HEK293 (cell line): Measurements from ENCODE around the gene KRT4.

Experiments
- CTCF ChIA-PET: fragments of 350-600 bp; formaldehyde crosslinking; extraction: SDS; loops from one replicate; lab custom pipeline; 2021; ENCODE audit warnings: antibody characterized with exemption; lab: Yijun Ruan, JAX
- POLR2A ChIA-PET: fragments of 300-600 bp; formaldehyde crosslinking; extraction: SDS; loops from one replicate; lab custom pipeline; 2020; ENCODE audit warnings: antibody characterized with exemption, inconsistent platforms; lab: Yijun Ruan, JAX
- H3K27ac ChIP-seq: fragments of 200-500 bp; sonication (Bioruptor generic); 2 replicates; pipeline ENCODE4 v1.5.1; 2014; ENCODE audit warnings: low read depth, low read length, control low read depth, inconsistent platforms; ENCODE audit errors: extremely low read depth
- H3K36me3 ChIP-seq, 2 experiments: fragments of 200-500 bp in 1 of 2; sonication (Bioruptor generic) in 1 of 2; 1 replicate in 1 of 2; 2 replicates in 1 of 2; pipeline ENCODE4 v1.5.1; 2014 to 2017; ENCODE audit warnings: inconsistent platforms in 2 of 2, low read length in 2 of 2; ENCODE audit not compliant: control insufficient read depth in 2 of 2, insufficient read depth in 1 of 2
- H3K4me1 ChIP-seq: fragments of 200-500 bp; sonication (Bioruptor generic); 2 replicates; pipeline ENCODE4 v1.5.1; 2014; ENCODE audit warnings: mild to moderate bottlenecking, low read length, inconsistent platforms; ENCODE audit not compliant: control insufficient read depth, insufficient read depth
- H3K4me3 ChIP-seq: 2 replicates; pipeline ENCODE4 v1.5.1; 2011; ENCODE audit warnings: low read depth, mild to moderate bottlenecking, control low read depth, low read length, moderate library complexity
- H3K9me3 ChIP-seq: fragments of 200-500 bp; sonication (Bioruptor generic); 2 replicates; pipeline ENCODE4 v1.5.1; 2014; ENCODE audit warnings: low read depth, low read length, inconsistent platforms; ENCODE audit not compliant: control insufficient read depth, insufficient read depth
- AEBP2 ChIP-seq: fragments of 450-650 bp; formaldehyde crosslinking; IDR thresholded peaks from 2 replicates; pipeline ENCODE4 v1.5.1; 2016; ENCODE audit warnings: missing biosample characterization, missing genetic modification characterization, borderline replicate concordance
- BCL6B ChIP-seq: fragments of 450-650 bp; formaldehyde crosslinking; IDR thresholded peaks from 2 replicates; pipeline ENCODE4 v1.5.1; 2017; ENCODE audit warnings: missing biosample characterization, missing genetic modification characterization
- KLF10 ChIP-seq: fragments of 450-650 bp; IDR thresholded peaks from 2 replicates; pipeline ENCODE4 v1.5.1; 2018; ENCODE audit warnings: missing biosample characterization, mild to moderate bottlenecking, missing genetic modification characterization
- KLF17 ChIP-seq: fragments of 450-650 bp; formaldehyde crosslinking; IDR thresholded peaks from 2 replicates; pipeline ENCODE4 v1.5.1; 2016; ENCODE audit warnings: missing biosample characterization, missing genetic modification characterization
- KLF9 ChIP-seq: fragments of 450-650 bp; formaldehyde crosslinking; IDR thresholded peaks from 2 replicates; pipeline ENCODE4 v1.5.1; 2016; ENCODE audit warnings: missing biosample characterization, missing genetic modification characterization, low read depth
- MYNN ChIP-seq: fragments of 450-650 bp; formaldehyde crosslinking; IDR thresholded peaks from 2 replicates; pipeline ENCODE4 v1.5.1; 2016; ENCODE audit warnings: missing biosample characterization, missing genetic modification characterization, borderline replicate concordance
- REPIN1 ChIP-seq: fragments of 450-650 bp; formaldehyde crosslinking; IDR thresholded peaks from 2 replicates; pipeline ENCODE4 v1.5.1; 2017; ENCODE audit warnings: missing biosample characterization, missing genetic modification characterization, low read depth
- ZBTB49 ChIP-seq: fragments of 450-650 bp; formaldehyde crosslinking; IDR thresholded peaks from 2 replicates; pipeline ENCODE4 v1.5.1; 2016; ENCODE audit warnings: missing biosample characterization, missing genetic modification characterization, low read depth
- ZBTB8A ChIP-seq: fragments of 450-650 bp; formaldehyde crosslinking; IDR thresholded peaks from 2 replicates; pipeline ENCODE4 v1.5.1; 2016; ENCODE audit warnings: missing biosample characterization, missing genetic modification characterization
- ZNF132 ChIP-seq: fragments of 450-650 bp; formaldehyde crosslinking; IDR thresholded peaks from 2 replicates; pipeline ENCODE4 v1.5.1; 2017; ENCODE audit warnings: missing biosample characterization, missing genetic modification characterization, borderline replicate concordance
- ZNF140 ChIP-seq: fragments of 450-650 bp; formaldehyde crosslinking; IDR thresholded peaks from 2 replicates; pipeline ENCODE4 v1.5.1; 2016; ENCODE audit warnings: missing biosample characterization, missing genetic modification characterization
- ZNF175 ChIP-seq: fragments of 450-650 bp; formaldehyde crosslinking; IDR thresholded peaks from 2 replicates; pipeline ENCODE4 v1.5.1; 2016; ENCODE audit warnings: missing biosample characterization, missing genetic modification characterization
- ZNF24 ChIP-seq: fragments of 450-650 bp; formaldehyde crosslinking; IDR thresholded peaks from 2 replicates; pipeline ENCODE4 v1.5.1; 2016; ENCODE audit warnings: missing biosample characterization, missing genetic modification characterization
- ZNF292 ChIP-seq: fragments of 450-650 bp; formaldehyde crosslinking; IDR thresholded peaks from 2 replicates; pipeline ENCODE4 v1.5.1; 2016; ENCODE audit warnings: low read depth, missing biosample characterization, missing genetic modification characterization, borderline replicate concordance
- ZNF311 ChIP-seq: fragments of 450-650 bp; formaldehyde crosslinking; IDR thresholded peaks from 2 replicates; pipeline ENCODE4 v1.5.1; 2017; ENCODE audit warnings: missing biosample characterization, missing genetic modification characterization, borderline replicate concordance
- ZNF510 ChIP-seq: fragments of 450-650 bp; formaldehyde crosslinking; IDR thresholded peaks from 2 replicates; pipeline ENCODE4 v1.5.1; 2018; ENCODE audit warnings: mild to moderate bottlenecking, missing genetic modification characterization, missing biosample characterization; ENCODE audit not compliant: insufficient replicate concordance
- ZNF561 ChIP-seq: fragments of 450-650 bp; IDR thresholded peaks from 2 replicates; pipeline ENCODE4 v1.5.1; 2018; ENCODE audit warnings: missing biosample characterization, missing genetic modification characterization, borderline replicate concordance
- ZNF626 ChIP-seq: fragments of 450-650 bp; sonication (Bioruptor Pico); formaldehyde crosslinking; IDR thresholded peaks from 2 replicates; pipeline ENCODE4 v1.5.1; 2018; ENCODE audit warnings: missing biosample characterization, missing genetic modification characterization, inconsistent platforms
- ZNF645 ChIP-seq: fragments of 450-650 bp; formaldehyde crosslinking; IDR thresholded peaks from 2 replicates; pipeline ENCODE4; 2016; ENCODE audit warnings: missing biosample characterization, missing genetic modification characterization
- ZNF654 ChIP-seq: fragments of 450-650 bp; formaldehyde crosslinking; IDR thresholded peaks from 2 replicates; pipeline ENCODE4 v1.5.1; 2016; ENCODE audit warnings: low read depth, missing biosample characterization, missing genetic modification characterization
- ZNF704 ChIP-seq: fragments of 450-650 bp; formaldehyde crosslinking; IDR thresholded peaks from 2 replicates; pipeline ENCODE4 v1.5.1; 2016; ENCODE audit warnings: missing biosample characterization, missing genetic modification characterization
- ZNF837 ChIP-seq: fragments of 450-650 bp; formaldehyde crosslinking; IDR thresholded peaks from 2 replicates; pipeline ENCODE4 v1.5.1; 2016; ENCODE audit warnings: missing biosample characterization, missing genetic modification characterization

Gene KRT4

GRCh38 chr12:52779914-52780313 lies 34.0 kb downstream of the KRT4 start:
- H3K4me3 ChIP-seq: no peak overlapping the region
- ChIA-PET CTCF (interaction anchor here (0.6 kb wide), 1 partner anchor 36 kb away, joined by 3 read pairs; no protein-coding TSS in a partner anchor), POLR2A (no interaction called here)
- no peaks in the 10 kb centered on the region for H3K36me3 ChIP-seq
- H3K27ac ChIP-seq: no peak overlapping the region
- H3K4me1 ChIP-seq: no peaks in the 10 kb centered on the region
- no peaks in the 10 kb centered on the region for H3K9me3 ChIP-seq
- TF ChIP-seq ZNF561 (tag by site-specific recombination) (no peak), ZNF626 (no peak), ZNF510 (no peak), ZNF24 (no peak)

- TF ChIP-seq AEBP2 (tag by site-specific recombination) (no peak), KLF17 (tag by site-specific recombination) (no peak), KLF10 (tag by site-specific recombination) (no peak), ZNF837 (tag by site-specific recombination) (no peak), BCL6B (tag by site-specific recombination) (no peak), ZNF704 (tag by site-specific recombination) (no peak), KLF9 (tag by site-specific recombination) (no peak), ZNF292 (tag by site-specific recombination) (no peak), ZNF645 (tag by site-specific recombination) (no peak), ZNF175 (tag by site-specific recombination) (no peak), ZNF654 (no peak)
- no peaks in the 10 kb centered on the region for H3K9me3 ChIP-seq
- H3K27ac ChIP-seq: no peak overlapping the region
- no peak overlapping the region for H3K4me3 ChIP-seq
- H3K4me1 ChIP-seq: no peaks in the 10 kb centered on the region
- POLR2A ChIA-PET: interaction anchor here (0.6 kb wide), 1 partner anchor 153 kb away, joined by 3 read pairs; no protein-coding TSS in a partner anchor
- no peaks in the 10 kb centered on the region for H3K36me3 ChIP-seq
- CTCF ChIA-PET: interaction anchor here (0.6 kb wide), 2 partner anchors 123 to 1877 kb away, joined by 3 to 5 read pairs; no protein-coding TSS in a partner anchor
Measured at GRCh38 chr12:52778833-52779232, 35.1 kb downstream of the KRT4 start.

- Histone ChIP-seq H3K36me3 (no peaks in the 10 kb centered on the region), H3K9me3 (no peaks in the 10 kb centered on the region), H3K4me1 (no peaks in the 10 kb centered on the region), H3K4me3 (no peak overlapping the region), H3K27ac (no peak overlapping the region)
- CTCF ChIA-PET: interaction anchor here (1.0 kb wide), 1 partner anchor 93 kb away, joined by 5 read pairs; no protein-coding TSS in a partner anchor
- POLR2A ChIA-PET: no interaction called here
- no peak for TF ChIP-seq ZBTB49 (tag by site-specific recombination)
- no peak for TF ChIP-seq MYNN
- TF ChIP-seq ZNF311 (tag by site-specific recombination): no peak
- TF ChIP-seq REPIN1 (tag by site-specific recombination): no peak
- no peak for TF ChIP-seq ZNF132
- no peak for TF ChIP-seq ZBTB8A
- no peak for TF ChIP-seq ZNF140 (tag by site-specific recombination)
Measured at GRCh38 chr12:52777566-52777965, 36.4 kb downstream of the KRT4 start.
